GM21786 (cell line): ENCODE data around the gene PIGW.

Experiments
- ATAC-seq: cut with Tn5 transposase; IDR thresholded peaks from one replicate; pipeline ENCODE4 v1.9.1; 2021; ENCODE audit not compliant: unreplicated experiment

The PIGW gene

DNA sequence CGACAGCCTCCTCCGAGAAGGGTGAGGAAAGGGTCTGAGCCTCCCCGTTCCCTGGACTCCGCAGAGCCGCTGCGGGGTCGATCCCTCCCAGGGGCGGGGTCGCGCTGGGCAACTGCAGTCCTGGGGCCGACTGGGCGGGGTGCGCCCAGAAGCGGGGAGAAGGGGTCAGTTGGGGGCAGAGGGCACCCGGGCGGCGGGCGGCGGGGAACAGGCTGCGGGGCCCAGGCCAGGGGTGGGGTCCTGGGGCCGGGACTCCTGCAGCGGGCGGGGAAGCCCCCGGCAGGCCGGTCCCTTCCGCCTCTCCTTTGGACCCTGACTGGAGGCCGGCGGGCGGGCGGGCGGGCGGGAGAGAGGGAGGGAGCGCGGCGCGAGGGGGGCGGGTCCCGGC, 10.3 kb downstream of the PIGW start:
- peak; percentile 33 for ATAC-seq

DNA sequence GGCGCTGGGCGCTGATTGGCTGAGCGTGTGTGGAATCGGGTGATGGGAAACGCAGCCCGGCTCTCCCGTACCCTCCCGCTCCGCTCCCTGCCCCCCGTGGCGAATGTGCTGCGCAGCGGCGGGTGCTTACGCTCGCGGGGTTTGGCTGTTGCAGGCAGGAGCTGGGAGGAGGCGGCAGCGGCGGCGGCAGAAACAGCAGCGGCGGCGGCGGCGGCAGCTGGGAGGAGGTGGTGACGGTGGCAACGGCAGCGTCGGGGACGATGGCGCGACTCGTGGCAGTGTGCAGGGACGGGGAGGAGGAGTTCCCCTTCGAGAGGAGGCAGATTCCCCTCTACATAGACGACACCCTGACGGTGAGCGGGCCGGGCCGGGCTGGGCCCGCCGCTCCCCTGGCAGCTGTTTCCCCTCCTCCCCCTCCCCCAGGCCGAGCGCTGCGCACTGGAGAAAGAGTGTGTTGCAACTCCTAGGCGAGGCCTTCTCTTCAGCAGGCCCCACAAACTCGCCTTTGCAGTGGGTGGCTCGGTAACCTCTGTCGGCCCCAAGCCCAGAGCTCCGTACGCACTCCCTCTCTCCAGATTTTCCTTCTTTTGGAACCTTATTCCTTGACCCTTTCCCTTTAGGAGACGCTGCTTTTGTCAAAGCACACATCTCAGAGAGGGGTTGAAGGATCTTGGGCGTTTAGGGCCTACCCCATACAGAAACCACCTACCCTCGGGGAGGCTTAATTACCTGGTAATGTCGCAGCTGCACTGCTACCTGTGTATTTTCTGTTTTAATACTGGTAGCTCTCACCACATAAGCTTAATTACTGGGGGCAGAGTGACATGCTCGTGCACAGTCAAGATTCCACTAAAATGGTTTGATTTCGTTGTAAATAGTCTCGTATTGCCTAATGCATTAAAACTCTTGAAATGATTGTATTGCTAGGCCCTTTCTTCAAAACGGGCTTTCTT, 11.0 kb downstream of the PIGW start:
- peak; percentile 63 for ATAC-seq

DNA sequence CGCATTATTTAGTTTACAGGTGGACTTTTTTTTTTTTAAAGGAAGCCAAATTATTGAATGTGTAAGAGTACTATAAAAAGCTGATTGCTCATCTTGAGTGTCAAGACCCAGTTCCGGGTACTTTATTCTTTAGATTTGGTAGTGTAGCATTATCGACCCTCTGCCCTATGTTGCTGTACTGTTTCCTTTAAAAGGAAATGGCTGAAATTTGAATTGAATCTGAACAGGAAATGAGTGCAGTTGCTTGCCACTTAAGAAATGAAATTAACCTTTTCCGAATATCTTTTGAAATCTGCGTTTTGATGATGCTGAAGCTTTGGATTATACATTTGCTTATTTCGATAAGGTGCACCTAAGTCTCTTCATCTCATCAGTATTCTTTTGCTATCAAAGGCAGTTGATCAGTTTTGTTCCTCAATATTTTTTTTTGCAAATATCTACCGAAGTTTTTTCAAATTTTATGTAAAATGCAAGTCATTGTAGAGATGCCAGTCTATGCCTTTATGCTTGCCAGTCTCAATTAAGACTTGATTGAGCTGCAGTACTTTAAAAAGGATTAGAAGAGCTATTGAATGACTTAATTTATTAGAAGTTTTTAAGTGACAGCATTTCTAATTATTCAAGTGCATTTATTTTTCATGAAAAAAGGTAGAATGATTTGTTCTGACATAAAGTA, 11.8 kb downstream of the PIGW start:
- ATAC-seq = no peak

DNA sequence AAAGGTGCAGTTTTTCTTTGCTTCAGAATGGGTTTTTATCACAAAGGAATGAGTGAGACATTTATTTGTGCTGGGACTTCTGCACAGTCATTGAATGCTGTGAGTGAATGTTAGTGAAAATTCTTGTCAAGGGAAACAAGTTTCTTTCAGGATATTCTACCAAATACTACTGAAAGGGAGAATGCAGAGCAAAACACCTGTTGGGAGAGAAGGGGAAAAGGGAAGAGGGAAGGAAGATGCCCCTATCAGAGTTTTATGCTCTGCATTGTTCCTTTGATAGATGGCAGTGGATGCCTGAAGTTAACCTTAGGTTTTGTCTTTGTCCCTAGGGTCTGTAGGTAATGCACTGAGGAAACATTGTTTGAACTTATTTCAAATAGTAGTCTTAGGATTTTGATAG, 13.0 kb downstream of the PIGW start:
- ATAC-seq = no peak

DNA sequence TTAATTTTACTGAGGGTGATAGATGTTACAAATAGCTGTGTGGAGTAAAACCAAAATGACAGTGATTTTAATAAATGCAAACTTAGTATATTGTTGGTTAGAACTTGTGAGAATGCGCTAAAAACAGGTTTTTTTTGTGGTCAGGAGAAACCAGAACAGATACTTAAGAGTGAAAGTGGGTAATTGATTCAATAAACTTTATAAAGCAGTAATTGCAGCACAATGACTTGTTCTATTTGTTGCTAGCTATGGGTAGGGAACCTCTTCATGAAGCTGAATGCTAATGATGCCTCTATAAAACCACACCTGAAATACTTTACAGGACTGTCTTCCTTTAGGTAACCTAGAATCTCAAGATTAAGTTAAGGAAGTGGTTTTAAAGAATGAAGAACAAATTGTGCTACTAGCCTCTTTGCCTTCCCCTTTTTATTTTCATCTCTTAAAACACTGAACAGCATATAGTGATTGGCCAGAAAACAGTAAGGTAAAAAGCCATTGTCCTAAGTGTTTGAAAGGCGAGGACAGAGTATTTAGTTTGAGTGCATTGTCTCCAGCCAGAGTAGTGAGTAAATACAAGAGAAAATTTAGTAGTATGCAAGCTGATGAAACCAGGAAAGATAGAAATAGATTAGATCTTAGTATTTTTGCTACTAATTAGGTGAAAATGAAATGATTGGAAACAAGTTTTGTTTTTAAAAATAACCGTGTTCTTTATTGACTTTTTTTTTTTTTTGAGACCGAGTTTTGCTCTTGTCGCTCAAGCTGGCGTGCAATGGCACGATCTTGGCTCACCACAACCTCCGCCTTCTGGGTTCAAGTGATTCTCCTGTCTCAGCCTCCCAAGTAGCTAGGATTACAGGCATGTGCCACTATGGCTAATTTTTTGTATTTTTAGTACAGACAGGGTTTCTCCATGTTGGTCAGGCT, 16.0 kb downstream of the PIGW start:
- ATAC-seq = no peak

DNA sequence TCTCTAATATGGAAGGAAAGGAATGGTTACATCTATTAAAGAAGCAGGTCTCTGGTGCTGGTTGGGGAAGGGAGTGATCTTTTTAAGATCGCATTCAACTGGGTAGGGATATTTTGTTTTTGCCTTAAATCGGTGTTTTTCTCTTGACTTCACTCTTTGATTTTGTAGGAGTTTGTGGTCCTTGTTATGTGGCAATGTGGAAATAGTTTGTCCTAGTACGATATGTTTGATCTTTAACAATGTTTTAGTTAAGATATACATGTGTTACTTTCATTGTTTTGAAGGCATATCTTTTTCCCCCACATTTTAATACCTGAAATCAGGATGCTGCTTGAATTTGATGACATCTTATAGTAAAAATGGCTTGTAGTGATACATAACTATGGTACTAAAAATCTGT, 18.7 kb downstream of the PIGW start:
- no peak for ATAC-seq

DNA sequence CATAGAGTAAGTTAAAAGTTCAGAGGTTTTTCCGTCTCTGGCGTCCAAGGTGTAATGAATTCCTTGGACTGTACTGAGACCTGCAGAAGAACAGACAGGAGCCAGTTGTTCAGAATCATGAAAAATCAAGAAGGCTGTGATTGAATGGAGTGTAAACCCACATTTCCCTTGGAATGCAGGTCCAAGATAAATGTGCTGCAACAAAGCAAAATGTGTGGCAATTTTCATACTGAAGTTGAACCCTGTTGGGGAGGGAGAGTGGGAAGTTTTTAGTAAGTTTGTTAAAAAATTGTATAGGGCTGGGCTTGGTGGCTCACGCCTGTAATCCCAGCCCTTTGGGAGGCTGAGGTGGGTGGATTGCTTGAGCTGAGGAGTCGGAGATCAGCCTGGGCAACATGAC, 31.3 kb downstream of the PIGW start:
- no peak for ATAC-seq

DNA sequence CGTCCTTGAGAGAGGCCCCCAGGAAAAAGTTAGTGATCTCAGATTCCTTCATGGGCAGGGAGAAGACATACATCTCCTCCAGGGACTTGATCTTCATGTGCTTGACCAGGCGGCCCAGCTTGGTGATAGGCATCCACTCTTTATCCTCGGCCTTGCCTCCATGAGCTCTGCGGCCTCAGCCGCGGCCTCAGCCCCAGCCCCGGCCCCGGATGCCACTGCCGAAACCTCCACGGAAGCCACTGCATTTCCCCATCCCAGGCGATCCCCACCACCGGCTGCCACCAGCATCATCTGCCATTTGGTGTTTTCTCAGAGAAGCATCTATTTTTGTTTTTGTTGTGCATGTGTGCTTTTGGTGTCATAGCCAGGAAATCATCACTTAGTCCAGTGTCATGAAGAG, 40.2 kb downstream of the PIGW start:
- ATAC-seq = no peak

DNA sequence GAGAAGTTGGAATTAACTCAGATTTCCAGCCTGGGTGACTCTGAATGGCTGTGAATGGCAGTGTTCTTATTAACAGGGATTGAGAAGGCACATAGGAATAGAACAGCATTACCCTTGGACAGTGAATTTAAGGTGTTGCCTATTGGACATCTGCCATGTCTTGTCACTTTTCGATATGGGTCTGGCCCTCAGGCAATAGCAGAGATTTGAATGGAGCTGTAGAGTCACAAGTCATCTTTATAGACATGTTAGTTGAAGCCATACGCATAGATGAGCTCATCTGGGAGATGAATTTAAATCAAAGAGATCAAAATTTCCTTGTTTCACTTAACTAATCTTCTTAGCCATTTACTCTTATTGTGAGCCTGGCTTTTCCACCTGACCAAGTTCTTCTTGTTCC, 42.0 kb downstream of the PIGW start:
- ATAC-seq = no peak

DNA sequence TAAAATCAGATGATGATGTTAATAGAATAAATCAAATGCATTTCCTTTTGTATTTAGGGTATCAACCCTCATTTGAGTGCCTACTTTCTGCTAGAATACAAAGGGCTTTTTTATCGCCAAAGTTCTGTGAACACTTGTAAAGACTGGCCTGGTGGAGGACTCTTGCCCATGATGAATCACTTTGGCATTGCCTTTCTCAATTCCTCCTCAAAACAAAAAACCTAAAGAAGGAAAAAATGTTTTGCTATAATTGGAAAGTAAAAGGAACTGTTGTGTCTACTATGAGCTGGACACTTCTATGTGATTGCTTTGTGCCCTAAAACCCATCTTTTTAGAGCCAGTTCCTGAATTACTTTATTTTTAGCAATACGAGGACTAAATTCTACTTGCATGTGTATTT, 43.9 kb downstream of the PIGW start:
- ATAC-seq = no peak

DNA sequence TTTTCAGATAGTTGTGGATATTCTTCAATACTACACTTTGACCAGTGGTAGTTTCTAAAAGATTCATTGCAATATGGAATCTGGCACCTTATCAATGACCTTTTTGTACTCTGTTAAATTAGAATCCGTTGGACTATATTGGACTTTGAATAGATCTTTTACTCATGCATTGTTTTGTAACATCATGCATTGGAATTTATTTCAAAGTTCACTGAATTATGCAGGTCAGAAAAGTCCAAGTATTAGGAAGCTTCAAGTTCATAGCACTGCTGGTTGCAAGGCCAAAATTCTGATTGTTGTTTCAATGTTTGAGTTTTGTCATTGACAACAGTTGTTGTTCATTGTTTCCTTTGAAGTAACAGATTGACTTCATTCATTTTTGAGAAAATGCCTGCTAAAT, 49.0 kb downstream of the PIGW start:
- no peak for ATAC-seq

DNA sequence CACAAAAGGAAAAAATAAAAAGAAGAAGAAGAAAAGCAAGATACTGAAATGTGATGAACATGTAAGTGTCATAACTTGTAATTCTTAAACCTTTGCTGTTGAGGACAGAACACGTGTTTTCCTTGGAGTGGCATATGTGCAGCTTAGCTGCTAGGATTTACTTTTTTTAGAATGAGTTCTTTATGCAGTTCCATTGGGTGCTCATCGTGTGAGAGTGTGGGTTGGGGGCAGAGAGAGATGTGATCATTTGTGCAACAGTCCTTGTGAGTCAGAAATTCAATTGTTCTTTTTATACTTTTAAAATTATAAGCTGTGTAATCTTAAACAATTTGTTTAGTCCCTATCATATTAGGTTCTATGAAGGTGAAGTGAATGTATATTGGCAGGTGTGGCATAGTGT, 51.4 kb downstream of the PIGW start:
- no peak for ATAC-seq
